ENCODE data around the gene MTLN. TPM values are rescaled to one million over a fixed set of nuclear protein-coding genes. Genes with fewer than 3 reads are reported as not detected.

MTLN gene
- total and polyA plus RNA-seq, 10 of the 15 experiments (the other 5 are each of a cell fraction or from before 2014, with no cell fraction given) = 6.6 to 140 (median 60.4) TPM

- H4K20me1 ChIP-seq (ENCODE audit: control insufficient read depth, insufficient read depth) = no peaks in the 10 kb centered on the region
- no peak overlapping the region for H3K4me3 ChIP-seq
- H3K9me3 ChIP-seq (replicated peaks; ENCODE audit: control insufficient read depth, insufficient read depth, low read length) = no peaks in the 10 kb centered on the region
- H3K36me3 ChIP-seq (ENCODE audit: control insufficient read depth in 2 of 2, insufficient read depth in 2 of 2, low read length in 1 of 2) = no peaks in the 10 kb centered on the region
- intact Hi-C loops (cut with micrococcal nuclease; ENCODE audit: unreplicated experiment) (no loop called here), in situ Hi-C loops (cut with MboI) (loop anchor here (25.0 kb wide), 1 partner anchor 1520 kb away; no protein-coding TSS in a partner anchor)
- FAIRE-seq (no peak), ATAC-seq (no peak), DNase-seq (ENCODE audit: low read depth, low spot score) (no peak)
- no TSS peak for BruUV-seq (replicated peaks)
- ChIA-PET SMC1A (ENCODE audit: uncharacterized antibody, unreplicated experiment) (no interaction called here), POLR2A (no interaction called here), RAD21 (ENCODE audit: unreplicated experiment) (no interaction called here), CTCF (interaction anchor here (0.6 to 2.3 kb wide), 3 partner anchors 10 to 61 kb away, joined by 3 to 14 read pairs (median 4); no protein-coding TSS in a partner anchor)
- H3K4me1 ChIP-seq (ENCODE audit: control insufficient read depth, insufficient read depth, low read length) = no peaks in the 10 kb centered on the region
- 19% methylated on average over 5 of the region's 5 CpGs for WGBS (ENCODE audit: insufficient coverage, insufficient replicate concordance, low lambda C conversion rate, missing lambda C conversion rate)
- no peak overlapping the region for H3K9ac ChIP-seq (ENCODE audit: control insufficient read depth, insufficient read depth, low read length)
- H3K4me2 ChIP-seq (ENCODE audit: control insufficient read depth, insufficient read depth) = no peak overlapping the region
- H3K79me2 ChIP-seq (ENCODE audit: control insufficient read depth, insufficient read depth, low read length) = no peaks in the 10 kb centered on the region
- no peak overlapping the region for H3K27ac ChIP-seq (ENCODE audit: control insufficient read depth, insufficient read depth)
- no peaks in the 10 kb centered on the region for H3K27me3 ChIP-seq (replicated peaks in 1 of 2; ENCODE audit: control insufficient read depth in 2 of 2, insufficient read depth in 2 of 2, low read length in 1 of 2)
- H2AFZ ChIP-seq (ENCODE audit: control insufficient read depth, low read depth, low read length) = no peak overlapping the region
- no peak for TF ChIP-seq IKZF1 (conservative IDR thresholded peaks at IDR 0.05)
- no peak for TF ChIP-seq CHD4 (IDR thresholded peaks at IDR 0.05)
- TF ChIP-seq PML (IDR thresholded peaks at IDR 0.05; ENCODE audit: low read length) = no peak
- TF ChIP-seq ZNF384 (IDR thresholded peaks at IDR 0.05; ENCODE audit: borderline replicate concordance, low read depth, low read length) = no peak
- TF ChIP-seq PAX5 (IDR thresholded peaks at IDR 0.05; ENCODE audit: borderline replicate concordance, low read depth, low read length) = no peak
- TF ChIP-seq TBL1XR1 (IDR thresholded peaks at IDR 0.05; ENCODE audit: low read depth, low read length) = no peak
- TF ChIP-seq BCLAF1 (IDR thresholded peaks at IDR 0.05) = no peak
- TF ChIP-seq ELK1 (IDR thresholded peaks at IDR 0.05; ENCODE audit: low read depth, low read length) = no peak
- TF ChIP-seq CUX1 (IDR thresholded peaks at IDR 0.05; ENCODE audit: insufficient replicate concordance, low read depth, low read length) = no peak
- no peak for TF ChIP-seq NFXL1 (IDR thresholded peaks at IDR 0.05; ENCODE audit: borderline replicate concordance)
- TF ChIP-seq ZNF207 (IDR thresholded peaks at IDR 0.05; ENCODE audit: borderline replicate concordance) = no peak
- TF ChIP-seq MAX (IDR thresholded peaks at IDR 0.05; ENCODE audit: low read depth, low read length) = no peak
- no peak for TF ChIP-seq GABPA (IDR thresholded peaks at IDR 0.05; ENCODE audit: low read depth)
- no peak for TF ChIP-seq TARDBP (IDR thresholded peaks at IDR 0.05; ENCODE audit: borderline replicate concordance)
Observed at GRCh38 chr2:110167326-110168000, 44.9 kb downstream of the MTLN start.

Data from GM12878 (cell line).